HG02798 (cell line): Measurements from ENCODE around the gene MYO5A.

ENCODE experiments used
- ATAC-seq: cut with Tn5 transposase; IDR thresholded peaks from one replicate; pipeline ENCODE4 v1.9.1; 2021; ENCODE audit warnings: mild to moderate bottlenecking; ENCODE audit not compliant: unreplicated experiment, poor library complexity

MYO5A gene

DNA sequence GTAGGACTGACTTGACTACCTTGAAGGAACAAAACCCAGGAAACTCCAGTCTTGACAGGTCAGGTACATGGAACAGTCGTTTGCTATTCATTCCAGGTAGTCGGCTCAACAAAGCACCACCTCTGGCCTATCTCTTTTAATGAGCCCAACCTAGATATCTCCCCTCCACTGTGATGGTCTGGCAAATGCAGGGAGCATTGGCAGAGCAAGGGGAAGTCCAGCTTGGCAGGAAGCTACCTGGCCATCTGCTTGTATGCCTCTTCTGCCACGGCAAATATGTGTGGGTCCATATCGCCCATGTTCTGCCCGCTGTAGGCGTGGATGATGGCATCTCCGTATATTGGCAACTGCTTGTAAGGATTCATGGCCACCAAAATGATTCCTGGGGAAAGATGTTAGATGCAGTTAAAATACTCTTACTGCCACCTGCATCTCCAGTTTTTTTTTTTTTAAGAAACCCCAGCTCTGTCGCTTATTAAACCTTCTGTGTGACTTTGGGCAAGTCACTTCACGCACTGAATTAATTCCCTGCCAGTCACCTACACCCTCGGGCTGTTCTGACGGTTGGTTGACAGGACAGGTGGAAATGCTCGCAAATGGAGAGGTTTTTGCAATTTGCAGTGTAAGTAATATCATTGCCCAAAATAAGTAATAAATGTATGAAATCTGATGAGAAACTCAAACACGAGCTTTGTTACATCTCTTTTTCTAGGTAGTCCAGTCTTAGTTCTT is 249.9 kb downstream of the MYO5A start:
- ATAC-seq: no peak

DNA sequence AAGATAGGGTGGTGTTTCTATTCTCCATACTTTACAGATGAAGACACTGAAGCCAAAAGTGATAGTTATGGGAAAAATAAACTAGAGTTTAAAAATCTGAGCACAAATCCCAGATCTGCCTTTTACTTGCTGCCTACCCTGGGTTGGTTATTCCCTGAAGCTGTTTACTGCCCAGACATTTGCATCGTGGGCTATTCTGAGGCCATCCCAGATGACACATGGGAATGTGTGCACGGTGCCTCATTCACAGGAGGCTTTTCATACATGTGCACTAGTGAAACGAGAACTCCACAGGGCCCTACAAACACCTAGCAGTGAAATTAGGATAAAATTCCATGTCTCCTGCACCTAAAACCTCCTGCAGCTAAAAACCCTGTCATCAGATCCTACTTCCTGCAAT is 250.5 kb downstream of the MYO5A start:
- no peak for ATAC-seq

DNA sequence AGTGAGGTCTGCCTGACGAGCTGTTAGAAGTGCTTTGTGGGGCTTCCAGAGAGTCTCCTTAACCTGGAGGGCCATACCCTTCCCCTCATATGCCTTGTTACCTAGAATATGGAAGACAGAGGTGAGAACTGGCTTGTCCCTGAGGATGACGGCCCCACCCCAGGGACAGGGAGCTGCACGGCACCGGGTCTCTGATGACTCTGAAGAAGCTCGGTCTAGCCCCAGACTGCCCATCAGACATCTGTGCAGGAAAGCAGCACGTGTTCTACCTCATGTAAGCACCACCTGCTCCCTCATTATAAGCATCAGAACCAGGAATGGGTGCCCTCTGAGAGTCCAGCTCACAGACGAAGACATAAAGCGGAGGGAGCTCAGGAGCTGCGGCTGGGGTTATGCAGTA is 251.1 kb downstream of the MYO5A start:
- ATAC-seq: no peak

DNA sequence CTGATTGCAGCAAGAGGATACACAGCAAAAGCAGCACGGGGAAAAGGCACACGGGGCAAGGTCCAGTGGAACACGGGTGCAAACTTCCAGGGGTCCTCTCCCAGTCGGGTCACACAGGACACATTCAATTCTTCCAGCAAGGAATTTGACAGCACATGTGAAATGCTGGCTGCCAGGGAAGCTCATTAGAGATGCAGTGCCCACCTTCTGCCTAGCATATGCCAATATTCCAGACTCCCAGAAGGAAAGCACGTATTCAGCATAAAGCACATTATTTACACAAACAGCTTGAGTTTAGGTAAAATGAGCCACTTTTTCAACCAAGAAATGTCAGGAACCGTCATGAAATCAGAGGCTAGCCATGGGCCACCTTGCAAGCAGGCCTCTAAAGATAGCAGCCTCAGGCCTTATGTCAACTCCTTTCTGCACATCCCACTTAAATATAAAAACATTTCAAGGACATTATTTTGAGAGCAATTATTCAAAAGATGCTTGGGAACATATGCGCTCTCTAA is 252.4 kb downstream of the MYO5A start:
- no peak for ATAC-seq

DNA sequence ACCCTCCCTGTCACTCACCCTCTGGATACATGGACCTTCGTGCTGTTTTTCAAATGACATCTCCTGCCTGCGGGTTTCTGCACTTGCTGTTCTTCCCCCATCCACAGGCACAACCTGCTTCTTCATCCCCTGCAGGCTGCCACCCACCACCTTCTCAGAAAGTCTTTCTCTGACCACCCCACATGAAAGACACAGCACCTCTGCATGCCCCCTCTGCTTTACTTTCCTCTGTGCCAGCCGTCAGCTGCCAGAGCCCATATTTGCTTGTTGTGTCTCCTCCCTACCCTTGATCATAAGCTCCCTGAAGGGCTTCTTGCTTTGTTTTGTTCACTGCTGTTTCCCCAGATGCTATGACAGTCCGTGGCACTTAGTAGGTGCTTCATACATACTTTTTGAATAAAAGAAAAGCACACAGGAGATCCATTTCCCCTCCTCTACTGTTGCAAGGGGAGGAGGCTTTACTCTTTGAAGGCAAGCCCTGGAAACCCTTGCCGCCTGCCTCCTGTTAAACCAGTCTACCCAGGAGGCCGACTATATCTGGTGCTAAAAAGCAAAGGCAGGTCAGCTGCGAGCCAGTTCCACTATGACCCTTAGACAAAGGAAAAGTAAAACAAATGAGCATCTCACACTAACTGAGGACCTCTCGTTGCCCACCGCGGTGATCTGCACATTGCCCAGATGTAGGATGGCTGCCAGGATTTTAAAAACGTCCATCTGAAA is 265.0 kb downstream of the MYO5A start:
- no peak for ATAC-seq

DNA sequence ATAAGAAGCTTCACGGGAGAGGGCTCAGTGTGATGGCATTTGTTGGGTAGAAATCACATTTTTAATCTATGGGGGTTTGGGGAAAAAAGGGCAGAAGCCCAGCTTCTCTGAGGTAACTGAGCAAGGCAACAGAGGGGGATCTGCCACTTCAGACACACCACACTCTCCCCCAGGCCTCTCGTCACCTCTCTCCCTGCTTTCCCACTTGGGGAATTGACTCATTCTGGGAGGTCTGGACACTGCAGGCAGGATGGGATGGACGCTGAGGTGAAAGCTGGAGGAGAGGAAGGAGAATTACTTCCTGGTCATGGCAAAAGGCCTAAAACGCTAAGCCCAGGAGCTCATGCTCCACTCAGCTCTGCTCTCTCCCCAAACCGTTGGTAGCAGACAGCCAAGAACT is 266.3 kb downstream of the MYO5A start:
- no peak for ATAC-seq

DNA sequence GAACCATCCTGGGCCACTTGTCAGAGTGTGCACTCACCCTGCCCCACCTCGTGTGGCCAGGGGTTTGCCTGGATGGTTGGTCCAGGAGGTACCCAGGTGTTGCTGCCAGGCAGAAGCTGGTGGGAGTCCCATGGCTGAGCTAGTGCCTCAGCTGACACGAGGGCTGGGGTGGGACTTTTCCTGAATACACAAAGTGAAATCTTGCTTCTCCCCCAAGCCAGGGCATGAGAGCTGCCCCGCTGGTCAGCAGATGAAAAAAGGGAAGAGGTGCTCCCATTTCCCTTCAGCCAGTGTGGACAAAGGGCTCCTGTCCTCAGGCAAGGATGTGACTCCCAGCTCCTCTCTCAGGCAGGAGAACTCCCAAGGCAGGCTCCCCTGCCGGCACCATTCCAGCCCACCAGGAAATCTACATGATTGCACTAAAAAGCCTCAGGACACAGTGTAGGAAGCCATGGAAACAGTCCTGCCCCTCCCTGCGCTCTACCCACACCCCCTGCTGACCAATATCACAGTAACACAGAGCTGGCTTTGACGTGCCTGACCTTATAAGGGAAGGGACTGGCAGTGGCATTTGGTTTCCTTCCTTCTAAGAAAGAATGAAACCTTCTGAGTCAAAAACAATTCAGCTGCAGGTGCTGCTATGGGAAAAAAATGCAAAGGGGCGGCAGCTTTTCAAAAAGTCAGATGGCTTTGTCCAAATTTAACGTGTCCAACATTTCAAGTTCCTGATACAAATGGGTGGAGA is 267.0 kb downstream of the MYO5A start:
- ATAC-seq: peak; percentile 98

DNA sequence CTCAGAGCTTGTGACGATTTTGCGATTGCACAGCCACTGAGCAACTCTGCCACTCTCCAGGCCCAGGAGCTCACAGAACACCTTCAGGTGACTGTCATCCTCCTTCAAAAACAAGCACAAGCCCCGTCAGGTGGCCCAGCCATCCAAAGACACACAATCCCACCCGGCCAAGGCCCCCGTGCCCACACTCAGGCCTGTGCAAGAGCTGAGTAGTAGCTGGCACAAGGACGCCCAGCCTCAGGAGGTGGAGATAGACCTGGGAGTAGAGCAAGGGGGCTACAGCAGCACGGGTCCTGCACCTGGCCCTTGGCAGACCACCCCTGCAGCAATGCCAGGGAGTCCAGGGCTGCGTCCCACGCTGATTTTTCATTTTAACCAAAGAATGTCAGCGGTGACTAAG is 267.7 kb downstream of the MYO5A start:
- ATAC-seq: no peak

DNA sequence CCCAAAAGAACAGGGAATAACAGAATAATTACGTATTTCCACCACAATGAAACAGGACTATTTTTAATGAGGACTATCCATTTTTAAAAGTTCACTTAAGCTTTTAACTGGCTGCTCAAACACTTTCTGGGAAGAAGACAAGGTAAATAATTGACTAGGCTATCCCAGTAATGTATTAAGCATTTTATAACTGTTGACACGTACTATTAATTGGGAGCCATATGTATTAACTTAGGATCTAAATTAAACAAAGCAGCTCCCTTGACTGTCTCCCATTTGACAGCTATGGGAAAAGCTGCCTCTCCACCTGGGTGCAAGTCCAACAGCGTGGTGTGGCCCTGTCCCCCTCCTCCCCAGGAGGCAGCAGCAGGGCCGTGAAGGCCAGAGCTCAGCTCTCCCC is 269.2 kb downstream of the MYO5A start:
- no peak for ATAC-seq

DNA sequence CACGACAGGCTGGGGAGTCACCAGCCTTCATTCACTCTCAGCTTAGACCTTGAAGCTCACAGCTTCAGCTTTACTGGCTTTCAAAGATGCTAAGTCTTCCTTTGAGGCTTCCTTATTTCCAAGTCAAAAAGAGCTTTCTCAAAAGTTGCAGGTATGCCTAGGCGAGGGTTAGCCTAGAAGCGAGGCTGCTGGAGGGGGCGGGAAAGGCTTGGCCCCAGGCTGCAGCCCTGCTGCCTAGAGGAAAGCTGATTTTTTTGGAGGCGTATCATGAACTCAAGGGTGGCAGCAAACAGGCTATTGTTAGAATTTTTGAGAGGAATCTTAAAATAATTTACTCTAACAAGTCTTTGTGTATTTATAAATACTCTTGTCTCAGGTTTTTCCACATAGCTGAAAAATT is 270.2 kb downstream of the MYO5A start:
- ATAC-seq: no peak

DNA sequence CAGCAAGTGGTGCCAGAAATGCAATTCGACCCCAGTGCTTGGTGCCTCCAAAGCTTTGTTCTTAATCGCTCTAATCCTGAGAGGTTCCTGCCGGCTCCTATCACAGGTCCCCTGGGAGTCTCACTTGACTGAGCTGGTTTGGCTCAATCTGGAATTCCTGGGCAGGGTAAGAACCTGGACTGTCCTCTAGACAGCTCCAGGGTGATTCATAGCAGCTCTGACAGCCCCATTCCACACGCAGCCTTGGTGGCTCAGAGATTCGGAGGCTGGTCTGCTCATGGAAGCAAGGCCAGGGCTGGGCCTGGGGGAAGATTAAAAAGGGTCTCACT is 271.0 kb downstream of the MYO5A start:
- no peak for ATAC-seq
